KBM-7 (cell line): Measurements from ENCODE around the gene LINGO3.
"Not testable (repeated sequence)": the region's sequence is repeated elsewhere in the genome, so short reads cannot be mapped to it uniquely, and the experiment has no call there.

ENCODE experiments used
- DNase-seq: peaks from one replicate; pipeline ENCODE4 v3.0.0-alpha.2; 2015
- in situ Hi-C: fragments of 300-500 bp; cut with MboI; formaldehyde crosslinking; loops from 2 replicates; pipeline ENCODE4 v1.14.3; 2020; ENCODE audit warnings: low sequenced_read_pairs, low pct_unique_long_range_greater_than_20kb, mixed read lengths

Gene LINGO3

GRCh38 chr19:2308114-2308556 lies at the start of gene LINGO3:
Gene LINGO3 (minus strand): TSS chr19:2308154. CDS start chr19:2291776, 16,378 bp downstream.
- no peak for DNase-seq
- in situ Hi-C loops = no loop called here

GRCh38 chr19:2356036-2356646 lies 48.2 kb upstream of the LINGO3 start:
- in situ Hi-C loops = no loop called here
- DNase-seq = no peak

- in situ Hi-C loops = no loop called here
Measured at GRCh38 chr19:2355168-2356035, 47.4 kb upstream of the LINGO3 start.

GRCh38 chr19:2354670-2355069 lies 46.7 kb upstream of the LINGO3 start:
- in situ Hi-C loops = no loop called here

More at GRCh38 chr19:2355168-2356035, 47.4 kb upstream of the LINGO3 start:
- DNase-seq = no peak

GRCh38 chr19:2353887-2354592 lies 46.1 kb upstream of the LINGO3 start:
- in situ Hi-C loops = no loop called here
- DNase-seq = no peak

More at GRCh38 chr19:2354670-2355069, 46.7 kb upstream of the LINGO3 start:
- no peak for DNase-seq

GRCh38 chr19:2353159-2353886 lies 45.4 kb upstream of the LINGO3 start:
- DNase-seq = no peak
- in situ Hi-C loops = no loop called here

GRCh38 chr19:2352121-2352520 lies 44.2 kb upstream of the LINGO3 start:
- in situ Hi-C loops = no loop called here
- DNase-seq = no peak

GRCh38 chr19:2351591-2351990 lies 43.6 kb upstream of the LINGO3 start:
- in situ Hi-C loops = no loop called here
- DNase-seq = no peak

GRCh38 chr19:2350656-2351055 lies 42.7 kb upstream of the LINGO3 start:
- in situ Hi-C loops = no loop called here
- DNase-seq = no peak

- DNase-seq, in situ Hi-C loops: not testable (repeated sequence)
Measured at GRCh38 chr19:2349818-2350217, 41.9 kb upstream of the LINGO3 start.

GRCh38 chr19:2345794-2346663 lies 38.1 kb upstream of the LINGO3 start:
- in situ Hi-C loops = no loop called here
- DNase-seq = no peak

- no peak for DNase-seq
- in situ Hi-C loops = no loop called here
Measured at GRCh38 chr19:2345076-2345475, 37.1 kb upstream of the LINGO3 start.

GRCh38 chr19:2344381-2344870 lies 36.5 kb upstream of the LINGO3 start:
- in situ Hi-C loops = no loop called here
- DNase-seq = no peak

- DNase-seq = no peak
- in situ Hi-C loops = no loop called here
Measured at GRCh38 chr19:2343289-2343982, 35.5 kb upstream of the LINGO3 start.

GRCh38 chr19:2342656-2343288 lies 34.8 kb upstream of the LINGO3 start:
- DNase-seq = no peak
- in situ Hi-C loops = no loop called here

GRCh38 chr19:2341982-2342381 lies 34.0 kb upstream of the LINGO3 start:
- in situ Hi-C loops = no loop called here
- no peak for DNase-seq

- in situ Hi-C loops = no loop called here
- DNase-seq = no peak
Measured at GRCh38 chr19:2341244-2341751, 33.3 kb upstream of the LINGO3 start.
